Measurements from ENCODE around the gene RGS6.

The RGS6 gene

GRCh38 chr14:71947947-71948500, 15.8 kb downstream of the RGS6 start:
- DNase-seq (ENCODE audit: low read depth), result no peak

- no peak for DNase-seq (ENCODE audit: low read depth)
These were observed 20.4 kb downstream of the RGS6 start for GRCh38 chr14:71952381-71953363.

- DNase-seq (ENCODE audit: low read depth), result no peak
These were observed 24.8 kb downstream of the RGS6 start for GRCh38 chr14:71956920-71957563.

DNA sequence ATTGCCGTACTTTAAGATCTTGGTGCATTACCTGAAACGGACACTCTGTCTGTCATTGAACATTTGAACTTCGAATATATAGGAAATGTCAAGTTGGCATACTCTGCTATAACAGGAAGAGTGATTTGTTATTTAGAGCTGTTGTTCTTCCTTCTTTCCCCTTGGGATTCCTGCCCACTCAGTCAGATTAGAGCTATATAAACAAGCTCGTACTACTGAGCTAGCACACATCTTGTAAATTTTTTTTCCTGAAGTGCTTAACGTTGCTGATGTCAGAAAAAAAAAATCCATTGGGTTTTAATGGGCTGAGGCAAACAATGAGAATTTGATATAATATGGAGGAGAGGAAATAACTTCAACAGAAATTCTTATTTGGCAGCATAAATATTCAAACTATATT, 26.8 kb downstream of the RGS6 start:
- DNase-seq (ENCODE audit: low read depth), result no peak

DNA sequence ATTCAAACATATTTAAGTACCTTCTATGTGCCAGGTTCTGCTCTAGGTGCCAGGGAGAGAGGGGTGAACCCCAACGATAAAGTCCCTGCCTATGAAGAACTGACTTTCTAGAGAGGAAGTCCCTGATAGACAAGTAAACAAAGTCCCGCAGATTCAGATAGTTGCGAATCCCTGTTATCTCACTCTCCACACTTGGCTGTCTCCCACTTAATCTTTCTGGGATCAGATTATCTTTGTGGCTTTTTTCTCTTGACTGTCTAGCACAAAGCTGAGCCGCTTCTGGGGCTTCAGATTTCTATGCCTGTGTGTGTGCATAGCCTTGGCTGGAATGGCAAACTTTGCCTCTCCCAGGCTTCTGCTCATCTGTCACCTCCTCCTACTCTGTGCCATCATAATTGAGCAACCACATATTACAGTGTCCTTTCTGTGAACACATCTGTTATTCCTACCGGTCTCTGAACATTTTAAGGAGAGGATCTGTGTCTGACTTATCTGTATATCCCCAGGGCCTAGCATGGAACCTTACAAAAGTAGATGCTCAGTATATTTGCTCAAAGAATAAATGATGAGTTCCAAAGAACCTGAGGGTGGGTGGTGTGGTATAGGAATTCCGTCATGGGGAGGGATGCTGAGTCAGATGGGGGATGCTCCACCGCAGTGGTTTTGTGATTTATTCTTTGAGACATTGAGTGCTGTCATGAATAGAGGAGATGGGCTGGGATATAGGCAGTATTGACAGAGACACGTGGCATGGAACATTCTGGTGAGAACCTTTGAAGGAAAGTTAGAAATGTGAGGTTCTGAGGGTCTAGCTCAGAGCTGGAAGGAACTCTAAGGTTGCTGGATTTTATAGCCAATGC, 28.5 kb downstream of the RGS6 start:
- DNase-seq (ENCODE audit: low read depth), result no peak

DNA sequence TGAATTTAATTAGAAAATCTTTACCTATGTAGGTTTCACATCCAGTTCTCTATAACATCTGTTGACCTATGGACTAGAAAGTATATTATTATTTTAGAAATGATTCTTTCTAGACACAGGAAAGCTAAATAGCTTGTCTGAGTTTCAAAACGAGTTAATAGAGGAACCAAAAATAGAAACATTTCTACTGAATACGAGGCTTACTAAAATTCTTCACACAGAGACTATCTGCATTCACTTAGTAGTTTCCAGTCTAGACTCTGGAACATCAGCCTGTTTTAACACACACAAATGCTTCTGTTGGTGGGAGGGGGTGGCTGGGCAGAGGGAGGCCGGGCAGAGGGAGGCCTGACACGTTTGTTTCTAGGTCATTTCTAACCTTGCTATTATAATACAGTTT, 29.7 kb downstream of the RGS6 start:
- DNase-seq (ENCODE audit: low read depth), result no peak

DNA sequence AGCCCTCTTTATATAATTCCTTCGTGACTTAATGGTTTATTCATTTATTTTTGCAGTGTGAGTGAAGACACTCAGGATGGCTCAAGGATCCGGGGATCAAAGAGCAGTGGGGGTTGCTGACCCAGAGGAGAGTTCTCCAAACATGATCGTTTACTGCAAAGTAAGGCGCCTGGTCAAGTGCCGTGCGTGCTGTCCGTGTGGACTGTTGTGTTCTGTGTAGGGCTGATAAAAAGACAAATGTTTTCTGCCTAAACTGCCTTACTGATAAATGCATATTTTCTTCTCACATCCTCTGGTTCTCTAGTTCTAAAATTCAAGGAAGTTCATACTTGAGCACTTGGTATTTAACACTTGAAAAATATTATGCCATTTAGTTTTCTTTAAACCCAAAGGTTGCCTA, 32.5 kb downstream of the RGS6 start:
- no peak for DNase-seq (ENCODE audit: low read depth)

- DNase-seq (ENCODE audit: low read depth), result no peak
These were observed 34.3 kb downstream of the RGS6 start for GRCh38 chr14:71966528-71966927.

DNA sequence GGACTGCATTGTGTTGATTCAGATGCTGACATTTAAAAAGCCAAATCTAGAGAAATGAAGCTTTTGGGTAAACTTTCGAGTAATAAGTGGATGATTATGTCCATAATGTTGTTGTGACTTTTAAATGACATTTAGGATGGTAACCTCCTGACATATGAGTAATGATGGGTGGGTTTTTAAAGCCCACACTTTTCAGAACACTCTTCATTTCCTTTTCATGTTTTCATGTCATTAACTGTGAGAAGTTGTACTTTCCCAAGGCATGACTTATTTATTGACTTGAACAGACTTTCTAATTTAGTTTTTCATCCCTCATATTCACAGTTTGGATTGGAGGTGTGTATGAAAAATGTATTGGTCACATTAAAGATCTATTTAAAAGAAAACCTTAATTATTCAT, 35.5 kb downstream of the RGS6 start:
- no peak for DNase-seq (ENCODE audit: low read depth)

- DNase-seq (ENCODE audit: low read depth), result no peak
These were observed 38.0 kb downstream of the RGS6 start for GRCh38 chr14:71970272-71970671.

GRCh38 chr14:71985538-71986189, 53.4 kb downstream of the RGS6 start:
- no peak for DNase-seq (ENCODE audit: low read depth)

DNA sequence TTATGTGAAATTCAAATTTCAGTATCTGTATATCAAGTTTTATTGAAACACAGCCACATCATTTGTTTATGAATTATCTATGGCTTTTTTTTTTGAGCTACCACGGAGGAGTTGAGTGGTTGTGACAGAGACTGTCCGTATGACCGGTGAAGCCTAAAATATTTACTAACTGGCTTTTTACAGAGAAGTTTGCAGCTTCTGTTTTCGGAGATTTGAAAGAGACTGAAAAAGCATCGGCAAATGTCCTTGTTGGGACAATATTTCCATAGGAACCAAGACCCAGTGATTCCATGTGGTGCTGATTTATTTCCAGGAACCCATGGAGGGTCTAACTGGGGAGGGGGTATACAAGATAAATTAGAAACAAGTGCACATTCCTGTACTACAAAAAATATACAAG, 56.2 kb downstream of the RGS6 start:
- no peak for DNase-seq (ENCODE audit: low read depth)

- no peak for DNase-seq (ENCODE audit: low read depth)
These were observed 56.7 kb downstream of the RGS6 start for GRCh38 chr14:71988939-71989338.

DNA sequence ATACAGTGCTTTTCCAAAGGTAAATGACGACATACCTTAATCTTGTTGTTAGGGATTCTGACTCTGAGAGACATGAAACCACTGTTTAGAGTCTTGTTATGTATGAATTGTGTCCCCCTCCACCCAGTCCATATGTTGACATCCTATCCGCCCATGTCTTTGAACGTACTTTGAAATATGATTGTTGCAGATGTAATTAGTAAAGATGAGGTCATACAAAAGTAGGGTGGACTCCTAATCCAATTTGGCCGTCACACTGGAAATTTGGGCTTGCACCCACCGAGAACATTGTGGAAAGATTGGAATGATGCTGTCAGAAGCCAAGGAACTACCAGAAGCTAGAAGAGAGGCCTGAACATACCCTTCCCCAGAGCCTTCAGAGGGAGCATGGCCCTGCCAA, 62.2 kb downstream of the RGS6 start:
- DNase-seq (ENCODE audit: low read depth), result no peak

- DNase-seq (ENCODE audit: low read depth), result no peak
These were observed 63.5 kb downstream of the RGS6 start for GRCh38 chr14:71995741-71996140.

- DNase-seq (ENCODE audit: low read depth), result no peak
These were observed 64.4 kb downstream of the RGS6 start for GRCh38 chr14:71996610-71997009.

- no peak for DNase-seq (ENCODE audit: low read depth)
These were observed 68.7 kb downstream of the RGS6 start for GRCh38 chr14:72000907-72001306.

GRCh38 chr14:72002731-72003130, 70.5 kb downstream of the RGS6 start:
- DNase-seq (ENCODE audit: low read depth), result no peak

GRCh38 chr14:72008666-72009065, 76.4 kb downstream of the RGS6 start:
- DNase-seq (ENCODE audit: low read depth), result no peak

- DNase-seq (ENCODE audit: low read depth), result no peak
These were observed 78.2 kb downstream of the RGS6 start for GRCh38 chr14:72010474-72010873.

DNA sequence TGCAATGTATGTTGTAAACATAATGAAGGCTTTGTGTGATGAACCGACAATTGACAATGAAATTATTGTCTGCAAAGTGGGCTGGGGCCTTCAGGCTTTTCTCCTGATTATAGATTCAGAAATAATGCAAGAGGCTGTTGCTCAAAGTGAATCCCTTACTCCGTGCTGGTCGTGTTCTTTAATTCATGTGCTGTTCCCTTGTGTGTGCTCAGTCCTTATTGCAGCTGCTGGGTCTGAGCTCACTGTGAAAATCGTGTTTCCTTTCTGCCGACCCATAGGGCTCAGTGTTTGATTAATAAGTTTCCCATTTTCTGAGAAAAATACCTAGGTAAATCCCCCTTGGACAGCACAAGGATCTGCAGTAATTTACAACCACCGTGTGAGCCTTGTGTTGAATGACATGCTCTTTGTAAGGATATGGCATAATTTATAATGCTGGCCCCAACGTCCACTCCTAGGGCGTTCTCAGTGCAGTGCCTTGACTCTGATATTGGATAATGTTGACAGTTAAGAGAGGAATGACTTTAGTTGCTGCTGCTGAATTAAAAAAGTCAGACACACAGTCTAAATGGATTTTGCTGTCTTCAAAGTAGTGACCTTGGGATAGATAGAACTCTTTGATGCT, 81.6 kb downstream of the RGS6 start:
- DNase-seq (ENCODE audit: low read depth), result no peak
